HG02763 (cell line): ENCODE data around the gene GABPB1.
"Not testable (repeated sequence)": the region's sequence is repeated elsewhere in the genome, so short reads cannot be mapped to it uniquely, and the experiment has no call there.

Experiments used
- ATAC-seq: cut with Tn5 transposase; IDR thresholded peaks from one replicate; pipeline ENCODE4 v1.9.1; 2021; ENCODE audit warnings: mild to moderate bottlenecking, moderate library complexity; ENCODE audit not compliant: unreplicated experiment

Gene GABPB1

GRCh38 chr15:50354838-50355618 lies at the start of gene GABPB1:
TSS of gene GABPB1 (minus strand) at chr15:50355198. CDS start at chr15:50309798, 45,400 bp downstream.
- peak; percentile 47 for ATAC-seq

GRCh38 chr15:50391561-50391960 lies 36.6 kb upstream of the GABPB1 start:
- ATAC-seq, result not testable (repeated sequence)

- no peak for ATAC-seq
Observed at GRCh38 chr15:50390554-50391264, 35.7 kb upstream of the GABPB1 start.

GRCh38 chr15:50382408-50382807 lies 27.4 kb upstream of the GABPB1 start:
- not testable (repeated sequence) for ATAC-seq

- ATAC-seq, result no peak
Observed at GRCh38 chr15:50381438-50381837, 26.4 kb upstream of the GABPB1 start.

GRCh38 chr15:50380089-50380488 lies 25.1 kb upstream of the GABPB1 start:
- ATAC-seq, result no peak

- ATAC-seq, result not testable (repeated sequence)
Observed at GRCh38 chr15:50379413-50379812, 24.4 kb upstream of the GABPB1 start.

GRCh38 chr15:50378776-50379175 lies 23.8 kb upstream of the GABPB1 start:
- ATAC-seq, result no peak

GRCh38 chr15:50377867-50378751 lies 23.1 kb upstream of the GABPB1 start:
- peak; percentile 97 for ATAC-seq

GRCh38 chr15:50369564-50369963 lies 14.6 kb upstream of the GABPB1 start:
- ATAC-seq, result not testable (repeated sequence)

GRCh38 chr15:50365971-50366370 lies 11.0 kb upstream of the GABPB1 start:
- no peak for ATAC-seq

GRCh38 chr15:50365570-50365969 lies 10.6 kb upstream of the GABPB1 start:
- ATAC-seq, result no peak

- ATAC-seq, result no peak
Observed at GRCh38 chr15:50363612-50364011, 8.6 kb upstream of the GABPB1 start.

- ATAC-seq, result no peak
Observed at GRCh38 chr15:50361756-50362155, 6.8 kb upstream of the GABPB1 start.

- no peak for ATAC-seq
Observed at GRCh38 chr15:50358845-50359244, 3.8 kb upstream of the GABPB1 start.

GRCh38 chr15:50355980-50356379 lies 982 bp upstream of the GABPB1 start:
- no peak for ATAC-seq

GRCh38 chr15:50355619-50355905 lies 564 bp upstream of the GABPB1 start:
- peak; percentile 3 for ATAC-seq

GRCh38 chr15:50353975-50354837 lies 792 bp downstream of the GABPB1 start:
- peak; percentile 27 for ATAC-seq

GRCh38 chr15:50353251-50353974 lies 1.6 kb downstream of the GABPB1 start:
- ATAC-seq, result no peak

- ATAC-seq, result no peak
Observed at GRCh38 chr15:50350621-50351020, 4.4 kb downstream of the GABPB1 start.
